HCEC 1CT (cell line): ENCODE measurements around the gene SCN4A.
"Not testable (repeated sequence)": the region's sequence is repeated elsewhere in the genome, so short reads cannot be mapped to it uniquely, and the experiment has no call there.

Experiments used
- DNase-seq: peaks from one replicate; pipeline ENCODE4 v3.0.0-alpha.2; 2017

The SCN4A gene

DNA sequence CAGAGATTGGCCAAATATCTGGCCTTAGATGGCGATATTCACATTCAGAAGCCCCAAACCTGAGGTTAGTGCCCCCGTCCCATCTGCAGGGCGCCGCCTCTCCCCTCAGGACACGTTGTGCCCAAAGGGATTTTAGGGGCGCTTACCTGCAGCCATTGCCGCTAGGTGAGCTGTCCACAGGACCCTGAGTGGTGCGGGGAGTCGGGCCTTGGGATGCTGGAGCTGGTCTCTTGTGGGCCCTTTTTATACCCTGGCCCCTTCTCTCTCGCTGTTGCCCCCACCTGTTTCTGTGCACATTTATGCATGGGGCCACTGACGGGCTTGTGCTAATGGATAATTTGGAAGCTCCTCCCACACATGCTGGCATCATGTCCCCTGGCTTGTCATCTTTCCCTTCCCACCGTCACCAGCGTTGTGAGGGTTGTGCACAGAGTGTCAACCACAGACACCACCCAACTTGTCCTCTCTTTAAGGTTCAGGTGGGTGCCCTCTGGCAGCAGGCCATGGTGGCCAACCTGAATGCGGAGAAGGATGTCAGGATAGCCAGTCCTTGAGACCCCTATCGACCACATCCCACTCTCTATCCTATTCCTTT is 61.6 kb downstream of the SCN4A start, which contains the start of gene CSHL1:
TSS of gene CSHL1 (minus strand) at position 218 of the 595 bp plus-strand sequence. CDS start at position 156, 62 bp downstream.
- DNase-seq, result no peak

DNA sequence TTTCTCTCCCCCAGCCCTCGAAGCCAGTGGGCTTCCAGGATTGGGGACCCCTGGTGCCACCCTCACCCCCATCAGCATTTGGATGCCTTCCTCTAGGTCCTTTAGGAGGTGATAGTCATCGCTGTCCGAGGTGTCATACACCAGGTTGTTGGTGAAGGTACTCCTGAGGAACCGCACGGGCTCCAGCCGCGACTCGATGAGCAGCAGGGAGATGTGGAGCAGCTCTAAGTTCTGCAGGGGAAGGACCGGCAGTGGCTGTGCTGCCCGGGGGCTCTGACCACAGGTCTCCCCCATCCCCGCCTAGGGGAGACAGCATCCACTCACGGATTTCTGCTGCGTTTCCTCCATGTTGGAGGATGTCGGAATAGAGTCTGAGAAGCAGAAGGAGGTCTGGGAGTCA is 62.6 kb downstream of the SCN4A start:
- DNase-seq, result no peak

DNA sequence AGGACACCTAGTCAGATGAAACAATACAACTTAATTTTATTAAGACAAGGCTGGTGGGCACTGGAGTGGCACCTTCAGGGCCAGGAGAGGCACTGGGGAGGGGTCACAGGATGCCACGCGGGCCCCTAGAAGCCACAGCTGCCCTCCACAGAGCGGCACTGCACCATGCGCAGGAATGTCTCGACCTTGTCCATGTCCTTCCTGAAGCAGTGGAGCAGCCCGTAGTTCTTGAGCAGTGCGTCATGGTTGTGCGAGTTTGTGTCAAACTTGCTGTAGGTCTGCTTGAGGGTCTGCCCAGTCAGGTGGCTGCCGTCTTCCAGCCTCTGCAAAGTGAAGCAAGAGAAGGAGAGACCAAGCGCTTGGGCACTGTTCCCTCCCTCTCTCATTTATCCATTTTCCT is 63.1 kb downstream of the SCN4A start:
- not testable (repeated sequence) for DNase-seq

DNA sequence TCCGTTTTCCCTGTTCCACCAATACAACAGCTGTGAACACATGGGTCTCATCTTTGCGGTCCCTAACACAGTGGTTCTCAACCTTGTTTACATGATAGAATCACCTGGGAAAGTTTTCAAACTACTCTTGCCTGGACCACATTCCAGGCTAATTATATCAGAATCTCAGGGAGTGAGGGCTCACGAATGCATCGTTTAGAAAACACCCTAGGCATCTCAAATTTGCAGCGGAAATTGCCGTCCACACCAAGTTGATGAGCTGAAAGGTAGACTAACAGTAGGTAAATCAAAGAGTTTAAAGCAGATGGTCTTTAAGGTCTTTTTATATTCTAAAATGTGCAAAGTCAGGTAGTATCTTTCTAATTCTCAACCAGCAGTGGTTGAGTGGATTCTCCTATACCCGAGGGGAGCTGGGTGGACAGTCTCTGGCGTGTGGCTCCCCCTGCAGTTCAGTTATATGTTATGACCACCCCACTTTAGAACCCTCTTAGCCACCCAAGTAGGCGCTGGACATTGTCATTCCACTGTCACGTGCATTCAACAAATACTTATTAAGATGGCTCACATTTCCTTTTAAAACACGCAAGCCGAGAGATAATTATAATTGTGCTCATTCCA is 65.4 kb downstream of the SCN4A start:
- DNase-seq, result peak; percentile 24

DNA sequence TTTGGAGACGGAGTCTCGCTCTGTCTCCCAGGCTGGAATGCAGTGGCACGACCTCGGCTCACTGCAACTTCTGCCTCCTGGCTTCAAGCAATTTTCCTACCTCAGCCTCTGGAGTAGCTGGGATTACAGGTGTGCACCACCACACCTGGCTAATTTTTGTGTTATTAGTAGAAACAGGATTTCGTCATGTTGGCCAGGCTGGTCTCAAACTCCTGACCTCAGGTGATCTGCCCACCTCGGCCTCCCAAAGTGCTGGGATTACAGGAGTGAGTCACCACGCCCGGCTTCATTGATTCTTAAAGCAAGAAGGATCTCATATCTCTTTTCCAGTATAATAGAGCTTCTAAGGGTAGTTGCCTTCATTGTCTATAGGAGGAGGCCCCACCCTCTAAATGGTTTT is 67.9 kb downstream of the SCN4A start:
- DNase-seq, result not testable (repeated sequence)

DNA sequence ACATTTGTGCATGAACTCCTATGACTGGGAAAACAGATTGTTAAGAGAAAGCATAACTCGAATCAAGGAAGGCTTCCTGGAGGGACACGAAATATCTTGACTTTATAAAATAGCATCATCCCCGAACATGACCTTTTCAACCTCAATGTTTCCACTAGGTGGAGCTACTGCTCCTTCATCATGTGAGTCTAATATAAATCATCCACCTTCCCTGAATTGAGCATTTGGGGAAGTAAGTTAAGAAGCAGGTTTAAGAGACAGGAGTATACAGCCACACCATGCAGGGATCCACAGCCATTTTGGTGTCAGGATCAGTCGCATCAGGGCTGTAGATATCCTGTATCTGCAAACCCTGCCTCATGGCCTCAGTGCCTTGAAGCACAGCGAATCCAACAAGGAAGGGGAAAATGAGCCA is 68.9 kb downstream of the SCN4A start:
- not testable (repeated sequence) for DNase-seq

DNA sequence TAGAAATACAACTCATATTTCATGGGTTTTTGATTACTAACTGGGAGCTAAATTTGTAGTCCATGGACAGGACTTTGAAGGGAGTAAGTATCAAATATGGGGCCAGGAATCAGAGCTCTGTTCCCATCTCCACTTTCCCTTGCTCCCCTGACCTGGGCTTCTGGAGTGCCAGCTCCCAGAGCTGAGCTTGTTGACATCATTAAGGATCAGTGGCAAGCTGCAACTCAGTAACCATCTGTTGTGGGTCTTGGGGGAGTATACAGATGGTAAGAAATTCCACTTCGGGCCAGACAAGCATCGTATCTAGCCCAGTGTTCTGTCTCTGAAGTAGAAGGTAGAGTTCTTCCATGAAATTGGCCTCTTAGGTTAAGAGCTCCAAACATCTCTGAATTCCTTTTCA is 70.7 kb downstream of the SCN4A start:
- not testable (repeated sequence) for DNase-seq

DNA sequence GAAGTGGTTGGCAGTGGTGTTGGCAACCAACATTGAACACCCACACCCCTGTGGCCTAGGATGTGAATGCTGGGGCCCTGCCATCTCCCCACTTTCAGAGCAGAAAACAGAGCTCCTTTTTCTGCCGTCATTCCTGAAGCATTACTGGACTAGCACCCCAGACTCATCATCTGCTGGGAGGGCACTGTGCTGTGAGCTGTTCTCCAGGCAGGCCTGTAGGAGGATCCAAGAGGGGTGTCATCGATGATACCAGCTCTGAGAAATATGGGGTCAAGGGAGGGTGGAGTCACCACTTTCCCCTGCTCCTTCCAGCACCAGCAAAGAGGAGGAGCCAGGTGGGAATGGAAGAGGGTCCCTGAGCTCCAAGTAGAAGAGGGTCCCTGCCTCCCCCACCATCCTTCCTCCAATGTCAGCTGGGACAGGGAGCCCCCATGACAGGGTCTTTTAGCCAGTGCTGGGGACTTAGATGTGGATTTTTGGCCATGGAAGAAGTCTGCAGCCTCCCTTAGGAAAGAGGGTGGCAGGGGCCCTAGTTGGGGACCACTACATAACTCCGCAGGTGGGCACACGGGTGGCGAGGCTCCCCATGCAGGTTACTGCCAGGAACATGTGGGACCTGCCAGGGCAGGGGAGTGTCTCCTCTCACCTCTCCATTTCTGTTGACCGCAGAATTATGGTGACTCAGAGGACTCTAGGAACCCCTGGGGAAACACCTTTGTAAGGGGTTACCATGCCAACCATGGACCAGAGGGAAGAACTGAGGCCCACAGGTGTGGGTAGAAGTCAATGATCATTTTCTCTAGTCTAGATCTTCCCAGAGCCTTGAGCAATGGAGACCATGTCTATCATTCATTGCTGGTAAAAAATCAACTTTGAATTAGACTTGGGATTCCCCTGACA is 73.6 kb downstream of the SCN4A start:
- not testable (repeated sequence) for DNase-seq

DNA sequence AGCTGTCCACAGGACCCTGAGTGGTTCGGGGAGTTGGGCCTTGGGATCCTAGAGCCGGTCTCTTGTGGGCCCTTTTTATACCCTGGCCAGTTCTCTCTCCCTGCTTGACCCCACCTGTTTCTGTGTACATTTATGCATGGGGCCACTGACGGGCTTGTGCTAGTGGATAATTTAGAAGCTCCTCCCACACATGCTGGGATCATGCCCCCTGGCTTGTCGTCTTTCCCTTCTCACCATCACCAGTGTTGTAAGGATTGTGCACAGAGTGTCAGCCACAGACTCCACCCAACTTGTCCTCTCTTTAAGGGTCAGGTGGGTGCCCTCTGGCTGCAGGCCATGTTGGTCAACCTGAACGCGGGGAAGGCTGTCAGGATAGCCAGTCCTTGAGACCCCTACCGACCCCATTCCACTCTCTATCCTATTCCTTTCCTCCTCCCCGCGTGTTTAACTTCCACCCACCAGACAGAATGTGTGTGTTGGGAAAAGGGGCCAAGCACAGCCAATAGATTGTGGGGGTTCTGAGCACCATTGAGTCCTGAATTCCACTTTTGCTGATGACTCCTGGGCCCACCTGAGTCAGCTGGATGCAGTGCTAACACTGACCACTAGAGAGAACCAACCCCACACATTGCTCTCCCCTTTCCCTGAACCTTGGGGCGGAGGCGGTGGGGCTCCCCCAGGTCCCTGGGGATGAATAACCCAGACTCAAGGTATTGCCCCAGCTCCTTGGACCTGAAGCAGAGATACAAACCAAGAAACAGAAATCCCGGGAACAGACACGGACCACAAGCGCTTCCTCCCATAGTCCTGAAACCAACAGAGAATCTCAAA is 76.0 kb downstream of the SCN4A start, which contains the start of gene CSH1:
TSS of gene CSH1 (minus strand) at position 51 of the 831 bp plus-strand sequence. CDS start 63 bp downstream, outside the sequence.
- DNase-seq, result not testable (repeated sequence)

DNA sequence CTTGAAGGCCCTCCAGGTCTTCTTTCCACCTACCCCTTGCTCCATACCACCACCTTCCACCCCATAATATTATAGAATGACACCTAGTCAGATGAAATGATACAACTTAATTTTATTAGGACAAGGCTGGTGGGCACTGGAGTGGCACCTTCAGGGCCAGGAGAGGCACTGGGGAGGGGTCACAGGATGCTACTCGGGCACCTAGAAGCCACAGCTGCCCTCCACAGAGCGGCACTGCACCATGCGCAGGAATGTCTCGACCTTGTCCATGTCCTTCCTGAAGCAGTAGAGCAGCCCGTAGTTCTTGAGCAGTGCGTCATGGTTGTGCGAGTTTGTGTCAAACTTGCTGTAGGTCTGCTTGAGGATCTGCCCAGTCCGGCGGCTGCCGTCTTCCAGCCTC is 77.9 kb downstream of the SCN4A start:
- DNase-seq, result not testable (repeated sequence)

DNA sequence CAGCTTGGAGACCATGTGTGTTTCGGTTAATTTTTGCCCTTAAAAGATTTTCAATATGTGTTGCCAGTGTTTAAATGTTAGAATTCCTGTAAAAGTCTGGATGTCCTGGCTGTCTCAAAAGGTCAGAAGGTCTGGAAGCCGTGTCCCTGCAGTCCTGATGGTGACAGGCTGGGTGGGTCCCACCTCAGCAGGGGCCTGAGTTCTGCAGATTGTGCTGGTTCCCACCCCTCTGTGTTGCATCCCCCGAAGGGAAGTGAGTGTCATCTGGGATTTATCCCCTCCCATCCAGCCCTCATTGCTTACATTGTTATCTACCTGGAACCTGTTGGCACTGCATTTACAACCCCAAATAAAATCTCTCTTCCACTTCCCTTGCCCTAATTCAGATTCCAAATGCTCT is 78.7 kb downstream of the SCN4A start:
- not testable (repeated sequence) for DNase-seq

DNA sequence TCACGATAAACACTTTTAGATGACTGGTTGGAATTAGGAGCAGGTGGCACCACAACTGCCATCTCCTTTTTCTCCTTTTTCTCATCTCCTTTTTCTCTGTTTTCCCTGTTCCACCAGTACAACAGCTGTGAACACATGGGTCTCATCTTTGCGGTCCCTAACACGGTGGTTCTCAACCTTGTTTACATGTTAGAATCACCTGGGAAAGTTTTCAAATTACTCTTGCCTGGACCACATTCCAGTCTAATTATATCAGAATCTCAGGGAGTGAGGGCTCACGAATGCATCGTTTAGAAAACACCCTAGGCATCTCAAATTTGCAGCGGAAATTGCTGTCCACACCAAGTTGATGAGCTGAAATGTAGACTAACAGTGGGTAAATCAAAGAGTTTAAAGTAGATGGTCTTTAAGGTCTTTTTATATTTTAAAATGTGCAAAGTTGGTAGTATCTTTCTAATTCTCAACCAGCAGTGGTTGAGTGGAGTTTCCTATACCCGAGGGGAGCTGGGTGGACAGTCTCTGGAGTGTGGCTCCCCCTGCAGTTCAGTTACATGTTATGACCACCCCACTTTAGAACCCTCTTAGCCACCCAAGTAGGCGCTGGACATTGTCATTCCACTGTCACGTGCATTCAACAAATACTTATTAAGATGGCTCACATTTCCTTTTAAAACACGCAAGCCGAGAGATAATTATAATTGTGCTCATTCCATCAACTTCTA is 80.2 kb downstream of the SCN4A start:
- DNase-seq, result not testable (repeated sequence)

DNA sequence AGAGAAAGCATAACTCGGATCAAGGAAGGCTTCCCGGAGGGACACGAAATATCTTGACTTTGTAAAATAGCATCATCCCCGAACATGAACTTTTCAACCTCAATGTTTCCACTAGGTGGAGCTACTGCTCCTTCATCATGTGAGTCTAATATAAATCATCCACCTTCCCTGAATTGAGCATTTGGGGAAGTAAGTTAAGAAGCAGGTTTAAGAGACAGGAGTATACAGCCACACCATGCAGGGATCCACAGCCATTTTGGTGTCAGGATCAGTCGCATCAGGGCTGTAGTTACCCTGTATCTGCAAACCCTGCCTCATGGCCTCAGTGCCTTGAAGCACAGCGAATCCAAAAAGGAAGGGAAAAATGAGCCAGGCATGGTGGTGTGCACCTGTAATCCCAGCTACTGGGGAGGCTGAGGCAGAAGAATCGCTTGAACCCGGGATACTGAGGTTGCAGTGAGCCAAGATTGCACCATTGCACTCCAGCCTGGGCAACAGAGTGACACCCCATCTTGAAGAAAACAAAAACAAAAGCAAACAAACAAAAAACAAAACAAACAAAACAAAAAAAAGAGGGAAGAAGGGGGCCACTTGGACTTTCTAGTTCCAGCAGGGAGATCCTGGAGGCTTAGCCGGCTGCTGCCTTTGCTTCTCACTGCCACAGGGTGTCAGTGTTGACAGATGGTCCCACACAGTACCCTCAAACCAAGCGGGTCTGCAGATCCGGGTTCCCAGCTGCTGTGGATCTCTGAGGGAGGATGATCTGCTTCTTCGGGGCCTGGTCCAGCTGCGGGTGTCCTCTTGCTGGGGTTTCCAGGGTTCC is 83.5 kb downstream of the SCN4A start:
- DNase-seq, result peak; percentile 36
